Gastrocnemius medialis (tissue), 4 donors: ENCODE measurements around the gene SEMA3A. TPM values are rescaled to one million over a fixed set of nuclear protein-coding genes. Genes with fewer than 3 reads are reported as not detected.
A peak's percentile ranks its signal among the peaks of the same experiment; 100 is the strongest.

Source experiments
- ATAC-seq, 2 donors: fragments of 150-250 bp; one replicate each; pipeline ENCODE4 v1.9.1; 2016
- DNase-seq, 2 donors: peaks; one replicate each; pipeline ENCODE4 v3.0.0-alpha.2; 2019
- H3K27ac ChIP-seq, 4 donors: fragments of 200-600 bp; sonication (generic); 1 replicate in 1 of 4; 2 replicates in 3 of 4; pipeline ENCODE4 v1.5.1; 2016 to 2018; ENCODE audit warnings: mild to moderate bottlenecking in 2 of 4, moderate library complexity in 1 of 4
- H3K27me3 ChIP-seq, 3 donors: fragments of 200-600 bp; sonication (generic) in 2 of 3; 1 replicate in 1 of 3; 2 replicates in 2 of 3; pipeline versions ENCODE4 v1.5.1 to v1.6.0; 2016 to 2019; ENCODE audit warnings: mild to moderate bottlenecking in 1 of 3, moderate library complexity in 1 of 3
- H3K36me3 ChIP-seq, 2 donors: fragments of 200-600 bp; sonication (generic) in 1 of 2; one replicate each; pipeline ENCODE4 v1.5.1; 2017 to 2018
- H3K4me1 ChIP-seq, 2 donors: fragments of 200-600 bp; sonication (generic) in 1 of 2; one replicate each; pipeline ENCODE4 v1.5.1; 2016 to 2017; ENCODE audit warnings: mild to moderate bottlenecking in 2 of 2
- H3K4me3 ChIP-seq, 4 donors: fragments of 200-600 bp; sonication (generic) in 3 of 4; 1 replicate in 1 of 4; 2 replicates in 3 of 4; pipeline ENCODE4 v1.5.1; 2016 to 2019; ENCODE audit warnings: mild to moderate bottlenecking in 2 of 4
- H3K9me3 ChIP-seq, 3 donors: fragments of 200-600 bp; sonication (generic) in 2 of 3; 1 replicate in 1 of 3; 2 replicates in 2 of 3; pipeline ENCODE4 v1.5.1; 2016 to 2019
- CTCF ChIP-seq, 5 experiments: fragments of 450-650 bp in 3 of 5; fragments of 200-600 bp in 2 of 5; sonication (generic) in 2 of 5; IDR thresholded peaks in 4 of 5; conservative IDR thresholded peaks in 1 of 5; 1 replicate in 4 of 5; 2 replicates in 1 of 5; pipeline ENCODE4 v1.5.1; 2016 to 2019; ENCODE audit warnings: antibody characterized with exemption in 5 of 5, mild to moderate bottlenecking in 3 of 5, moderate library complexity in 3 of 5
- POLR2A ChIP-seq, 2 donors: fragments of 450-650 bp; IDR thresholded peaks; one replicate each; pipeline ENCODE4 v1.6.1; 2017; ENCODE audit warnings: antibody characterized with exemption in 2 of 2, mild to moderate bottlenecking in 2 of 2, moderate library complexity in 2 of 2
- in situ Hi-C, 4 donors: fragments of 200-750 bp; cut with MboI; loops; one replicate each; pipeline versions ENCODE4 v1.15.0 to v1.8.0; 2017; ENCODE audit warnings: low sequenced_read_pairs in 4 of 4
- intact Hi-C: fragments of 100-400 bp; cut with DNase I; formaldehyde crosslinking; loops from one replicate; pipeline ENCODE4 v1.15.1; 2023; ENCODE audit warnings: low total_unique reads
- total RNA-seq, 4 donors: library from RNA; depleted of rRNA; stranded (reverse); fragments of >200 nt; gene quantifications; one replicate each; pipeline versions ENCODE4 v1.1.0 to v1.2.3, GENCODE V29; 2016

SEMA3A gene
- total RNA-seq, 4 donors from 2014 or later, result 0.07 to 0.29 (median 0.13) TPM

GRCh38 chr7:84195295-84196060 lies 889 bp upstream of the SEMA3A start:
- no peak for DNase-seq
- Histone ChIP-seq H3K4me3 (peak overlapping the region; percentile 36 to 58 (median 46)), H3K9me3 (no peaks in the 10 kb centered on the region), H3K27ac (no peak overlapping the region), H3K27me3 (no peaks in the 10 kb centered on the region), H3K4me1 (peaks cover 0 to 8% of the 10 kb centered on the region in 2 donors), H3K36me3 (no peaks in the 10 kb centered on the region)
- TF ChIP-seq CTCF (IDR thresholded peaks at IDR 0.05 in 4 of 5, conservative IDR thresholded peaks at IDR 0.05 in 1 of 5), result no peak
- no peak for TF ChIP-seq POLR2A (IDR thresholded peaks at IDR 0.05)
- ATAC-seq, result no peak
- intact Hi-C loops, result no loop called here
- in situ Hi-C loops, result no loop called here

GRCh38 chr7:84193747-84194146 lies 842 bp downstream of the SEMA3A start:
- intact Hi-C loops, result no loop called here
- no peaks in the 10 kb centered on the region for H3K36me3 ChIP-seq
- in situ Hi-C loops, result no loop called here

GRCh38 chr7:84191842-84192241 lies 2.7 kb downstream of the SEMA3A start:
- Histone ChIP-seq H3K9me3 (no peaks in the 10 kb centered on the region), H3K36me3 (no peaks in the 10 kb centered on the region), H3K4me1 (peaks cover 0 to 8% of the 10 kb centered on the region in 2 donors), H3K27ac (no peak overlapping the region), H3K27me3 (no peaks in the 10 kb centered on the region), H3K4me3 (no peak overlapping the region)
- TF ChIP-seq POLR2A (IDR thresholded peaks at IDR 0.05) (no peak), CTCF (IDR thresholded peaks at IDR 0.05 in 4 of 5, conservative IDR thresholded peaks at IDR 0.05 in 1 of 5) (no peak)
- DNase-seq (no peak), ATAC-seq (no peak)
- intact Hi-C loops, result no loop called here
- in situ Hi-C loops, result no loop called here

More at GRCh38 chr7:84193747-84194146, 842 bp downstream of the SEMA3A start:
- no peak for ATAC-seq
- Histone ChIP-seq H3K27ac (no peak overlapping the region), H3K27me3 (no peaks in the 10 kb centered on the region), H3K4me1 (peaks cover 0 to 8% of the 10 kb centered on the region in 2 donors), H3K4me3 (no peak overlapping the region), H3K9me3 (no peaks in the 10 kb centered on the region)
- DNase-seq, result no peak
- TF ChIP-seq CTCF (IDR thresholded peaks at IDR 0.05 in 4 of 5, conservative IDR thresholded peaks at IDR 0.05 in 1 of 5) (no peak), POLR2A (IDR thresholded peaks at IDR 0.05) (no peak)

GRCh38 chr7:84191261-84191660 lies 3.3 kb downstream of the SEMA3A start:
- no peaks in the 10 kb centered on the region for H3K27me3 ChIP-seq
- DNase-seq, result no peak
- no peaks in the 10 kb centered on the region for H3K36me3 ChIP-seq
- no peaks in the 10 kb centered on the region for H3K9me3 ChIP-seq
- TF ChIP-seq POLR2A (IDR thresholded peaks at IDR 0.05) (no peak), CTCF (IDR thresholded peaks at IDR 0.05 in 4 of 5, conservative IDR thresholded peaks at IDR 0.05 in 1 of 5) (no peak)
- intact Hi-C loops (no loop called here), in situ Hi-C loops (no loop called here)
- no peak overlapping the region for H3K27ac ChIP-seq
- H3K4me3 ChIP-seq, result no peak overlapping the region
- no peak for ATAC-seq
- H3K4me1 ChIP-seq, result peaks cover 0 to 8% of the 10 kb centered on the region in 2 donors
